Hematopoietic multipotent progenitor cell treated with erythropoietin and hydrocortisone succinate and interleukin-3 and kit ligand, for 6 days (in vitro differentiated cells): Measurements from ENCODE around the gene TNNI3K.
"Not testable (repeated sequence)": the region's sequence is repeated elsewhere in the genome, so short reads cannot be mapped to it uniquely, and the experiment has no call there.

Source experiments
- DNase-seq: peaks from one replicate; pipeline ENCODE4 v3.0.0-alpha.2; 2015

TNNI3K gene, protein sequence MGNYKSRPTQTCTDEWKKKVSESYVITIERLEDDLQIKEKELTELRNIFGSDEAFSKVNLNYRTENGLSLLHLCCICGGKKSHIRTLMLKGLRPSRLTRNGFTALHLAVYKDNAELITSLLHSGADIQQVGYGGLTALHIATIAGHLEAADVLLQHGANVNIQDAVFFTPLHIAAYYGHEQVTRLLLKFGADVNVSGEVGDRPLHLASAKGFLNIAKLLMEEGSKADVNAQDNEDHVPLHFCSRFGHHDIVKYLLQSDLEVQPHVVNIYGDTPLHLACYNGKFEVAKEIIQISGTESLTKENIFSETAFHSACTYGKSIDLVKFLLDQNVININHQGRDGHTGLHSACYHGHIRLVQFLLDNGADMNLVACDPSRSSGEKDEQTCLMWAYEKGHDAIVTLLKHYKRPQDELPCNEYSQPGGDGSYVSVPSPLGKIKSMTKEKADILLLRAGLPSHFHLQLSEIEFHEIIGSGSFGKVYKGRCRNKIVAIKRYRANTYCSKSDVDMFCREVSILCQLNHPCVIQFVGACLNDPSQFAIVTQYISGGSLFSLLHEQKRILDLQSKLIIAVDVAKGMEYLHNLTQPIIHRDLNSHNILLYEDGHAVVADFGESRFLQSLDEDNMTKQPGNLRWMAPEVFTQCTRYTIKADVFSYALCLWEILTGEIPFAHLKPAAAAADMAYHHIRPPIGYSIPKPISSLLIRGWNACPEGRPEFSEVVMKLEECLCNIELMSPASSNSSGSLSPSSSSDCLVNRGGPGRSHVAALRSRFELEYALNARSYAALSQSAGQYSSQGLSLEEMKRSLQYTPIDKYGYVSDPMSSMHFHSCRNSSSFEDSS

GRCh38 chr1:74235153-74235552, at the start of gene TNNI3K:
TSS of gene TNNI3K (plus strand) at chr1:74235387. CDS start at chr1:74235452, 65 bp downstream.
- no peak for DNase-seq

GRCh38 chr1:74193908-74194307, 41.3 kb upstream of the TNNI3K start:
- DNase-seq: no peak

GRCh38 chr1:74195339-74195738, 39.8 kb upstream of the TNNI3K start:
- DNase-seq: no peak

DNA sequence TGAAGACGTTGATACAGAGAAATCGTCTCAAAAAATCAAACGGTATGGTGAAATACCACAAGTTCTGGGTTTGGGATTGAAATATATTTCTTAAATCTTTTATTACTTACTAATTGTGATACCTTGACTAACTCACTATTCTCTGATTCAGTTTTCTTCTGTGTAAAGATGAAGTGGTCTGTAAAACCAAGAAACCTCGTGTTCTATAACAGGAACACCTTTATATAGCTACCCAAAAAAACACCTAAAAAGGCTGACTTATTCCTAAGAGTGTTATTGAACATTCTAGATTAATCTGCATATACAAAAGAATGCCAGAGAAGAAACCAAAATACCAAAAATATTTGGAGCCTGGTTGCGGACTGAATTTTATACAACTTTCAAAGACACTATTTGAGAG, 37.9 kb upstream of the TNNI3K start:
- DNase-seq: no peak

DNA sequence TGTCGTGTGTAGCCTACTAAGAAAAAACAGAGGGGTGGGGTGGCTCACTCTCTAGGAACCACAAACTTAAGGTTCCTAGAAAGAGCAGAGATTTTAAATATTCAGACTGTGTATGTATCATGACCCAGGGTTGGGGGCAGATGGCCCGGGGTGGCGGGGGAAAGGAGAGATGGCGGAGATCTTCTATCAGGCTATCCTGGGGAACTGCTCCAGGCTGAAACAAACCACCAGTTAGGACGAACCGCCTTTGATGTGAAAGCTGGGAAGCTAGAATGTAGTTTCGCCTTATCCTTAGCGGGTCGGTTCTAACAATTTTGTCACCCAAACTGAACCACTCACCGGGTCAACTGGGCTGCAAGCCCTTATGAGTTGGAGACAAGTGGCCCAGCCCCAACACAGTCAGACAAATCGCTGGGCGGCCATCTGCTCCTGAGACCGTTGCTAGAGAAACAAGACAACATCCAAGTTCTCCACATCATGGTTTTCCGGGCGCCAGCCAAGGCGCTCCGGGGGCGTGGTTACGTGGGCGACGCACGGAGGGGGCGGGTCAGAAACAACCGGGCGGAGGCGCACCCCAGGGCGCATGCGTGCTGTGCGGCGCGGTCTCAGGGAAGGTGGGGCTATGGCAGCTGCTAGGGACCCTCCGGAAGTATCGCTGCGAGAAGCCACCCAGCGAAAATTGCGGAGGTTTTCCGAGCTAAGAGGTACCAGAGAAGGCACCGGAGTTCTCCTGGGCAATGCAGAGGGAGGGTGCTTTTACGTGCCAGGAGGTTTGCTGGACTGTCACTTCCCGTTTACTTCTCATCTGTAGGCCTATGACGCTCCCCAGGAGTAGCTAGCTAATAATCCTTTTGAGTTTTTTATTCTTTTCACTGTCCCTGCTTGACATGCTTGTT, 37.3 kb upstream of the TNNI3K start, which contains the start of the genes FPGT and LRRIQ3:
Gene FPGT (plus strand): TSS at position 586 of the 896 bp plus-strand sequence. CDS start 37 bp downstream, at position 623.
Gene LRRIQ3 (minus strand): TSS at position 520 of the 896 bp plus-strand sequence. CDS start 14,492 bp downstream, outside the sequence.
- DNase-seq: peak; percentile 97

- peak; percentile 52 for DNase-seq
Observed at GRCh38 chr1:74199504-74199903, 35.7 kb upstream of the TNNI3K start.

GRCh38 chr1:74205266-74205665, 29.9 kb upstream of the TNNI3K start:
- DNase-seq: no peak

GRCh38 chr1:74215229-74215628, 20.0 kb upstream of the TNNI3K start:
- no peak for DNase-seq

- no peak for DNase-seq
Observed at GRCh38 chr1:74222701-74223100, 12.5 kb upstream of the TNNI3K start.

DNA sequence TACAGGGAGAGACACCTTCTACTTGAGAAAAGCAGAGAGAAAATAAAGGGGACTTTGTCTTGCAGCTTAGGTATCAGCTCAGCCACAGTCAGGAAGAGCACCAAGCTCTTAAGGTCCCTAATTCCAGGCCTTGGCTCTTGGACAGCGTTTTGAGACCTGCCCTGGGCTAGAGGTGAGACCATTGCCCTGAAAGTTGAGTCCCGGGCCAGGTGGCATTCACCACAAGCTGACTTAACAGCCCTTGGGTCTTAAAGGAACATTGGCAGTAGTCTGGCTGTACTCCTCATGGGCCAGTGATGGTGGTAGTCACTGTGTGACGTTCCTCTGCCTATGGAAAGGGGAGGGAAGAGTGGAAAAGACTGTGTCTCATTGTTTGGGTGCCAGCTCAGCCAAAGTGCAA, 11.7 kb upstream of the TNNI3K start:
- DNase-seq: no peak

DNA sequence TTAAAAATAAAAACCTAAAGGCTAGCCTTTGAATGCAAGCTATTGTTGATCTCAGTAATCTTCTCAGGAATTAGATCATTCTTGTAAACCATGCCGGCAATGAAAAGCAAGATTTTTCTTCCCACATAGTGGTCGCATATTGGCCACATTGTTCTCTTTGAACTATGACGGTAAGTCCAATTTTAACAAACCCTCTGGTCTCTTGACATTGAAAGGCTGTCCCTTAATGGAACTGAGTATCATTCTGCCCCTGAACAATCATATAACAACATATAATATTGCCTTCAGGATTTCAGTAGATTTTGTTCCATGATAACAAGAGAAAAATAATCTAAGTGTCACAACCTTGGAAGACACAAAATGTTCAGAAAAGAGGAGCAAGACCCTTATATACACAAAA, 1.3 kb downstream of the TNNI3K start:
- DNase-seq: no peak

- DNase-seq: no peak
Observed at GRCh38 chr1:74237035-74237434, 1.8 kb downstream of the TNNI3K start.

- DNase-seq: no peak
Observed at GRCh38 chr1:74237787-74238186, 2.6 kb downstream of the TNNI3K start.

- no peak for DNase-seq
Observed at GRCh38 chr1:74245168-74245772, 10.1 kb downstream of the TNNI3K start.

GRCh38 chr1:74246315-74246714, 11.1 kb downstream of the TNNI3K start:
- no peak for DNase-seq

DNA sequence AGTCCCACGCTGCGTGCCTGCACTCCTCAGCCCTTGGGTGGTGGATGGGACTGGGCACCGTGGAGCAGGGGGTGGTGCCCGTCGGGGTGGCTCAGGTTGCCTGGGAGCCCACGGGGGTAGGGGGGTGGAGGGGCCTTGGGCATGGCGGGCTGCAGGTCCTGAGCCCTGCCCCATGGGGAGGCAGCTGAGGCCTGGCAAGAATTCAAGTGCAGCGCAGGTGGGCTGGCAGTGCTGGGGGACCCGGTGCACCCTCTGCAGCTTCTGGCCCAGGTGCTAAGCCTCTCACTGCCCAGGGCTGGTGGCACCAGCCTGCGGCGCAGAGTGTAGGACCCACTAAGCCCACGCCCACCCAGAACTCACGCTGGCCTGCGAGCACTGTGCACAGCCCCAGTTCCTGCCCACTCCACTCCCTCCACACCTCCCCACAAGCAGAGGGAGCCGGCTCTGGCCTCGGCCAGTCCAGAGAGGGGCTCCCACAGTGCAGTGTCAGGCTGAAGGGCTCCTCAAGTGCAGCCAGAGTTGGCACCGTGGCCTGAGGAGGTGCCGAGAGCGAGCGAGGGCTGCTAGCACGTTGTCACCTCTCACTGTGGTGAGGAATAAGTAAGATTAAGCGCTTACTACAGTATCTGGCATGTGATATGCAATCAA, 12.8 kb downstream of the TNNI3K start:
- no peak for DNase-seq

GRCh38 chr1:74253243-74253824, 18.1 kb downstream of the TNNI3K start:
- not testable (repeated sequence) for DNase-seq

DNA sequence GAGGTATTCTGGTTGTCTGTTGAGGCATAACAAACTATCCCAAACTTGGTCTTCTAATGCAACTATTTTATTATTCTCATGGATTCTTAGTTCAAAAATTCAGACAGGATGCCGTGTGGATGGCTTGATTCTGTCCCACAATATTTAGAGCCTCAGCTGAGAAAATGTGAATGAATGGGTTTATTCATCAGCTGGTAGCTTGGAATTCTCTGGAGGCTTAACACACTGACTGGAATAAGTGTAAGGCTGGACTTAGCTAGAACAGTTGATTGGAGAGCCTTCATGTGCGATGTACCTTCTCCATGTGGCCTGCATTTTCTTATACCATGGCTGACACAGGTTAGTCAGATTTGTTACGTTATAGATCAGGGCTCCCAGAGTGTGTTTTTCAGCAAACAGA, 30.8 kb downstream of the TNNI3K start:
- DNase-seq: no peak

DNA sequence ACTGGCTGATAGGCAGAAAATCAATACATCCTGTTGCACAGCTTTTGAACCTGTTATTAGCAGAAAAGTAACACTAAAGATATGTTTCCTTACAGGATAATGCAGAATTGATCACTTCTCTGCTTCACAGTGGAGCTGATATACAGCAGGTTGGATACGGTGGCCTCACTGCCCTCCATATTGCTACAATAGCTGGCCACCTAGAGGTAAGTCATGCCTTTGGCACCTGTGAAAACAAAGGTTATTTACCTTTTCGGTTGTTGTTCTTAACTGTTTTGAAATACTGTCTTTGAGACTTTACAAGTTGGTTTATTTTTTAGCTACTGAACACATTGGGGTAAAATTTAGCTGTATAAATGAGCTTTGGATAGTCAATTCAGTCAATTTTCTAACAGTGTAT, 36.3 kb downstream of the TNNI3K start:
- no peak for DNase-seq

GRCh38 chr1:74280642-74281396, 45.6 kb downstream of the TNNI3K start:
- no peak for DNase-seq

DNA sequence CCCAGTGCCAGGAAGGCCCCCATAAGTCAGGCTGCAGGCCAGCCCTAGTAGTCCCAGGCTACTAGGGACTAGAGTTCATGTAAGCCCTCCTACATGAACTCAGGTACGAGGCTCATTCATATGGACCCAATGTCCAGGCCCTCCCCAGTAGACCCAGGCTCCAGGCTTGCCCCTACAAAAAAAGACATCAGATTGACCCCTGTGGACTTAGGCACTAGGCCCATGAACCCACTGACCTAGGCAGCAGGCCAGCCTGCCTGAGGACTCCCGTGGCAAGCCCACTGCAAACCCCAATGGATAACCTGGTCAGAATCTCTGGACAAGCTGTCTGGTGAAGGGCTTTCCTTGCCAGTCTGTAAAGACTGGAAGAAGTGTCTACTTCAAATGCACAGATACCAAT, 51.2 kb downstream of the TNNI3K start:
- no peak for DNase-seq
